MM.1S (cell line): ENCODE measurements around the gene VWC2.

Experiments
- DNase-seq: peaks from one replicate; pipeline ENCODE4 v3.0.0-alpha.2; 2015
- H2AFZ ChIP-seq: fragments of 300-600 bp; sonication (generic); 2 replicates; pipeline ENCODE4 v1.6.0; 2016; ENCODE audit warnings: antibody characterized with exemption, low read length
- H3F3A ChIP-seq: fragments of 300-600 bp; sonication (generic); 2 replicates; pipeline ENCODE4 v1.6.1; 2016; ENCODE audit warnings: mild to moderate bottlenecking, antibody characterized with exemption, low read length, moderate library complexity, mixed read lengths; ENCODE audit not compliant: insufficient read depth
- H3K27ac ChIP-seq: fragments of 300-600 bp; sonication (generic); 2 replicates; pipeline ENCODE4 v1.5.1; 2016; ENCODE audit warnings: mild to moderate bottlenecking, low read length
- H3K27me3 ChIP-seq: fragments of 300-600 bp; sonication (generic); replicated peaks from 2 replicates; pipeline ENCODE4 v1.6.0; 2016; ENCODE audit warnings: low read length; ENCODE audit not compliant: insufficient read depth
- H3K36me3 ChIP-seq: fragments of 300-600 bp; sonication (generic); replicated peaks from 2 replicates; pipeline ENCODE4 v1.6.1; 2016; ENCODE audit warnings: mild to moderate bottlenecking, low read length, mixed read lengths; ENCODE audit not compliant: insufficient read depth
- H3K4me1 ChIP-seq: fragments of 300-600 bp; sonication (generic); 2 replicates; pipeline ENCODE4 v1.6.1; 2016; ENCODE audit warnings: low read length, mixed read lengths
- H3K4me2 ChIP-seq: fragments of 300-600 bp; sonication (generic); 2 replicates; pipeline ENCODE4 v1.6.0; 2016; ENCODE audit warnings: low read depth, low read length
- H3K4me3 ChIP-seq: fragments of 300-600 bp; sonication (generic); 2 replicates; pipeline ENCODE4 v1.5.1; 2016; ENCODE audit warnings: low read length, mixed read lengths
- H3K79me2 ChIP-seq: fragments of 300-600 bp; sonication (generic); 2 replicates; pipeline ENCODE4 v1.6.1; 2016; ENCODE audit warnings: mixed run types, low read length, mixed read lengths
- H3K9ac ChIP-seq: fragments of 300-600 bp; sonication (generic); 2 replicates; pipeline ENCODE4 v1.6.1; 2016; ENCODE audit warnings: low read length, mixed read lengths
- H3K9me2 ChIP-seq: fragments of 300-600 bp; sonication (generic); replicated peaks from 2 replicates; pipeline ENCODE4 v1.6.1; 2016; ENCODE audit warnings: mild to moderate bottlenecking, low read length, mixed read lengths; ENCODE audit not compliant: insufficient read depth
- H3K9me3 ChIP-seq: fragments of 300-600 bp; sonication (generic); replicated peaks from 2 replicates; pipeline ENCODE4 v1.6.1; 2016; ENCODE audit warnings: mild to moderate bottlenecking, low read length, mixed read lengths; ENCODE audit not compliant: insufficient read depth
- H4K20me1 ChIP-seq: fragments of 300-600 bp; sonication (generic); 2 replicates; pipeline ENCODE4 v1.6.1; 2016; ENCODE audit warnings: mild to moderate bottlenecking, low read length, moderate library complexity, mixed read lengths; ENCODE audit not compliant: insufficient read depth
- EZH2 ChIP-seq: fragments of 300-600 bp; sonication (generic); optimal IDR thresholded peaks from 2 replicates; pipeline ENCODE3; 2017; ENCODE audit warnings: low read depth, mild to moderate bottlenecking, antibody characterized with exemption, low read length, mixed read lengths
- EZH2phosphoT487 ChIP-seq: fragments of 300-600 bp; sonication (generic); IDR thresholded peaks from 2 replicates; pipeline ENCODE4 v1.6.1; 2018; ENCODE audit warnings: antibody characterized with exemption, low read length
- TF ChIP-seq, protein P1 (sequence below): fragments of 300-600 bp; sonication (generic); IDR thresholded peaks from 2 replicates; pipeline ENCODE4 v1.5.1; 2016; ENCODE audit warnings: antibody characterized with exemption, low read length, mixed read lengths

The VWC2 gene

DNA sequence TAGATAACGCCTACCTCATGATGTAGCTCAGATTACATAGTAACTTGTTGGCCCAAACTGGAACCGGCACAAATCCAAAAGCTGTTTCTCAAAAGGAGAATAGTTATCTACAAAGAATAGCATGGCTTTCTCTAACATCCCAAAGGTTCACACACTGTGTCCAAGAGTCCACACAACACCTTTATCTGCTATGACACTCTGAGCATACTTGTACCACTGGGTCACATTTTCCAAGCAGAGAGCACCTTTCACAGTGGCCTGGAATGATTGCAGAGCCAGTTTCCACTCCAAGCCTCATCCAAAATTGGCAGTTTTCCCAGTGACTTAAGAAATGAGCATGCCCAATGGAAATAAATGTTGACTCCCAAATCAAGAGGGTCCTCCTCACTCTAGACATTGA lies 155.3 kb downstream of the VWC2 start:
- Histone ChIP-seq H2AFZ (no peak overlapping the region), H3F3A (no peaks in the 10 kb centered on the region), H3K79me2 (no peaks in the 10 kb centered on the region), H3K4me1 (no peaks in the 10 kb centered on the region), H3K4me3 (no peak overlapping the region), H3K4me2 (no peak overlapping the region), H3K9ac (no peak overlapping the region), H3K9me2 (no peaks in the 10 kb centered on the region), H3K36me3 (no peaks in the 10 kb centered on the region), H3K27ac (no peak overlapping the region), H4K20me1 (no peaks in the 10 kb centered on the region), H3K9me3 (no peaks in the 10 kb centered on the region), H3K27me3 (no peaks in the 10 kb centered on the region)
- no peak for DNase-seq
- TF ChIP-seq EZH2phosphoT487 (no peak), EZH2 (no peak)
- TF ChIP-seq, protein P1, sequence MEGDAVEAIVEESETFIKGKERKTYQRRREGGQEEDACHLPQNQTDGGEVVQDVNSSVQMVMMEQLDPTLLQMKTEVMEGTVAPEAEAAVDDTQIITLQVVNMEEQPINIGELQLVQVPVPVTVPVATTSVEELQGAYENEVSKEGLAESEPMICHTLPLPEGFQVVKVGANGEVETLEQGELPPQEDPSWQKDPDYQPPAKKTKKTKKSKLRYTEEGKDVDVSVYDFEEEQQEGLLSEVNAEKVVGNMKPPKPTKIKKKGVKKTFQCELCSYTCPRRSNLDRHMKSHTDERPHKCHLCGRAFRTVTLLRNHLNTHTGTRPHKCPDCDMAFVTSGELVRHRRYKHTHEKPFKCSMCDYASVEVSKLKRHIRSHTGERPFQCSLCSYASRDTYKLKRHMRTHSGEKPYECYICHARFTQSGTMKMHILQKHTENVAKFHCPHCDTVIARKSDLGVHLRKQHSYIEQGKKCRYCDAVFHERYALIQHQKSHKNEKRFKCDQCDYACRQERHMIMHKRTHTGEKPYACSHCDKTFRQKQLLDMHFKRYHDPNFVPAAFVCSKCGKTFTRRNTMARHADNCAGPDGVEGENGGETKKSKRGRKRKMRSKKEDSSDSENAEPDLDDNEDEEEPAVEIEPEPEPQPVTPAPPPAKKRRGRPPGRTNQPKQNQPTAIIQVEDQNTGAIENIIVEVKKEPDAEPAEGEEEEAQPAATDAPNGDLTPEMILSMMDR, result no peak

DNA sequence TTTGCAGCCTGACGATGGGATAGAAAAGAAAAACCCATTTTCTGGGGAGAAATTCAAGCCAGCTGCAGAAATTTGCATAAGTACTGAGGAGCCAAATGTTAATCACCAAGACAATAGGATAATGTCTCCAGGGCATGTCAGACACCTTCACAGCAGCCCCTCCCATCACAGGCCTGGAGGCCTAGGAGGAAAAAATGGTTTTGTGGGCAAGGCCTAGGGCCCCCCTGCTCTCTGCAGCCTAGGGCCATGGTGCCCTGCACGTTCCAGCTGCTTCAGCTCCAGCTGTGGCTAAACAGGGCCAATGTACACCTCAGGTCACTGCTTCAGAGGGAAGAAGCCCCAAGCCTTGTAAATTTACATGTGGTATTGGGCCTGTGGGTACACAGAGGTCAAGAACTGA lies 158.2 kb downstream of the VWC2 start:
- no peak overlapping the region for H3K9ac ChIP-seq
- H3K9me2 ChIP-seq, result no peaks in the 10 kb centered on the region
- no peaks in the 10 kb centered on the region for H3K4me1 ChIP-seq
- no peaks in the 10 kb centered on the region for H3K79me2 ChIP-seq
- no peak overlapping the region for H3K4me2 ChIP-seq
- no peak for DNase-seq
- no peak overlapping the region for H2AFZ ChIP-seq
- no peaks in the 10 kb centered on the region for H3K36me3 ChIP-seq
- TF ChIP-seq EZH2phosphoT487, result no peak
- no peak for TF ChIP-seq EZH2
- no peaks in the 10 kb centered on the region for H3K9me3 ChIP-seq
- H3F3A ChIP-seq, result no peaks in the 10 kb centered on the region
- no peak overlapping the region for H3K4me3 ChIP-seq
- H3K27ac ChIP-seq, result no peak overlapping the region
- no peaks in the 10 kb centered on the region for H4K20me1 ChIP-seq
- no peaks in the 10 kb centered on the region for H3K27me3 ChIP-seq

DNA sequence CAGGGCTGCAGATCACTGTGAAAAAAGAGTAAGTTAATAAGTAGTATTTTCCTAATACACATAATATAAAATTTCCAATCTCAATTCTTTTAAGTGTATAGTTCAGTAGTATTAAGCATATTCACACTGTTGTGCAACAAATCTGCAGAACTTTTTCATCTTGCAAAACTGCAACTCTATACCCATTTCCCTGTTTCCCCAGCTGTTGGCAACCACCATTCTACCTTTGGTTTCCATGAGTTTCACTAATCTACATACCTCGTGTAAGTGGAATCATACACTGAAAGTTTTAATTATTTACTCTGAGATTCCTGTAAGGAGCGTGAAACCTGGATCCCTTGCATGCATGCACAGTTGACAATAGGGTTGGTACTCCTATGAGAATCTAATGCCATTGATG lies 164.2 kb downstream of the VWC2 start:
- Histone ChIP-seq H3K9me3 (no peaks in the 10 kb centered on the region), H3K9ac (no peak overlapping the region), H3K4me2 (no peak overlapping the region), H3K9me2 (no peaks in the 10 kb centered on the region), H4K20me1 (no peaks in the 10 kb centered on the region), H3K4me3 (no peak overlapping the region), H3K27ac (no peak overlapping the region), H3F3A (no peaks in the 10 kb centered on the region), H3K79me2 (no peaks in the 10 kb centered on the region), H2AFZ (no peak overlapping the region), H3K4me1 (no peaks in the 10 kb centered on the region), H3K27me3 (no peaks in the 10 kb centered on the region), H3K36me3 (no peaks in the 10 kb centered on the region)
- DNase-seq, result no peak
- no peak for TF ChIP-seq EZH2
- TF ChIP-seq, protein P1, result no peak
- no peak for TF ChIP-seq EZH2phosphoT487
